Caco-2 (cell line): ENCODE measurements around the gene CD3G. TPM values are rescaled to one million over a fixed set of nuclear protein-coding genes. Genes with fewer than 3 reads are reported as not detected.
A peak's percentile ranks its signal among the peaks of the same experiment; 100 is the strongest.

ENCODE experiments used
- BruUV-seq: library from RNA; stranded (reverse); fragments of 400-500 nt; replicated peaks from 2 replicates; lab custom pipeline; 2021; lab: Mats Ljungman, UMichigan
- CTCF ChIA-PET: fragments of 300-600 bp; sonication (Branson Sonifier 250); formaldehyde crosslinking; loops from one replicate; lab custom pipeline; 2022; ENCODE audit warnings: antibody characterized with exemption; lab: Charles Lee
- POLR2A ChIA-PET: fragments of 300-600 bp; sonication (Branson Sonifier 250); formaldehyde crosslinking; loops from one replicate; lab custom pipeline; 2022; ENCODE audit warnings: antibody characterized with exemption; lab: Charles Lee
- DNase-seq, 2 experiments: peaks; one replicate each; pipeline versions ENCODE4 v3.0.0 to v3.0.0-alpha.2; 2020 to 2022
- H3K27me3 ChIP-seq: replicated peaks from 2 replicates; pipeline ENCODE4 v1.6.0; 2011; ENCODE audit warnings: low read length; ENCODE audit not compliant: control insufficient read depth, insufficient read depth
- H3K36me3 ChIP-seq: 2 replicates; pipeline ENCODE4 v1.5.1; 2011; ENCODE audit warnings: low read length; ENCODE audit not compliant: control insufficient read depth, insufficient read depth
- H3K4me1 ChIP-seq: fragments of 250-450 bp; sonication (Bioruptor Pico); 2 replicates; pipeline ENCODE4 v1.5.1; 2020; ENCODE audit warnings: mild to moderate bottlenecking
- H3K4me3 ChIP-seq: 2 replicates; pipeline ENCODE4 v1.5.1; 2011; ENCODE audit warnings: low read depth, mild to moderate bottlenecking, control low read depth, low read length
- H3K9me3 ChIP-seq: fragments of 250-450 bp; sonication (Bioruptor Pico); 2 replicates; pipeline ENCODE4 v1.5.1; 2020; ENCODE audit warnings: mild to moderate bottlenecking, moderate library complexity
- H3K27ac Mint-ChIP-seq: one replicate; pipeline ENCODE4 v1.8.0; 2022; ENCODE audit warnings: mixed read lengths; ENCODE audit not compliant: unreplicated experiment
- H3K27me3 Mint-ChIP-seq: one replicate; pipeline ENCODE4 v1.8.0; 2022; ENCODE audit warnings: mixed read lengths; ENCODE audit not compliant: insufficient read depth, unreplicated experiment
- H3K36me3 Mint-ChIP-seq: one replicate; pipeline ENCODE4 v1.8.0; 2022; ENCODE audit warnings: mild to moderate bottlenecking, mixed read lengths; ENCODE audit not compliant: insufficient read depth, unreplicated experiment
- H3K4me1 Mint-ChIP-seq: one replicate; pipeline ENCODE4 v1.8.0; 2022; ENCODE audit warnings: low read depth, mixed read lengths; ENCODE audit not compliant: unreplicated experiment
- H3K4me3 Mint-ChIP-seq: one replicate; pipeline ENCODE4 v1.8.0; 2022; ENCODE audit warnings: mild to moderate bottlenecking, moderate library complexity, mixed read lengths; ENCODE audit not compliant: unreplicated experiment
- H3K9me3 Mint-ChIP-seq: one replicate; pipeline ENCODE4 v1.8.0; 2022; ENCODE audit warnings: mixed read lengths; ENCODE audit not compliant: unreplicated experiment
- CTCF ChIP-seq, 2 experiments: fragments of 200-600 bp in 1 of 2; IDR thresholded peaks; 1 replicate in 1 of 2; 2 replicates in 1 of 2; pipeline versions ENCODE4 v1.5.1 to v1.8.0; 2011 to 2022; ENCODE audit warnings: antibody characterized with exemption in 1 of 2, control low read depth in 1 of 2, inconsistent platforms in 1 of 2, low read depth in 1 of 2, low read length in 1 of 2, mild to moderate bottlenecking in 1 of 2, moderate library complexity in 1 of 2; ENCODE audit not compliant: insufficient read depth in 1 of 2, severe bottlenecking in 1 of 2, unreplicated experiment in 1 of 2
- intact Hi-C: fragments of 100-400 bp; cut with micrococcal nuclease; formaldehyde crosslinking; loops from one replicate; pipeline ENCODE4 v1.10.0; 2022; ENCODE audit not compliant: unreplicated experiment
- total RNA-seq: library from RNA; stranded (reverse); gene quantifications from 2 replicates; pipeline ENCODE4 v1.2.3, GENCODE V29; 2022

The CD3G gene
- total RNA-seq, 1 experiment from 2014 or later: 0.32 TPM

GRCh38 chr11:118318124-118318523 is 26.0 kb upstream of the CD3G start:
- DNase-seq: no peak
- H3K36me3 ChIP-seq: no peaks in the 10 kb centered on the region
- Mint-ChIP-seq H3K36me3 (peaks cover 27% of the 10 kb centered on the region), H3K4me3 (no peak overlapping the region), H3K27ac (no peak overlapping the region), H3K4me1 (peaks cover 71% of the 10 kb centered on the region), H3K9me3 (peaks cover 16% of the 10 kb centered on the region), H3K27me3 (no peaks in the 10 kb centered on the region)
- no peak overlapping the region for H3K4me3 ChIP-seq
- BruUV-seq: no TSS peak
- ChIA-PET POLR2A (interaction anchor here (0.6 kb wide), 1 partner anchor 179 kb away, joined by 4 read pairs; no protein-coding TSS in a partner anchor), CTCF (interaction anchor here (0.7 to 1.0 kb wide), 6 partner anchors 22 to 708 kb away, joined by 3 to 5 read pairs (median 4); no protein-coding TSS in a partner anchor)
- no peak for TF ChIP-seq CTCF (IDR thresholded peaks at IDR 0.05; ENCODE audit: insufficient read depth in 1 of 2, low read depth in 1 of 2, low read length in 1 of 2, severe bottlenecking in 1 of 2, unreplicated experiment in 1 of 2)
- H3K9me3 ChIP-seq: no peaks in the 10 kb centered on the region
- peaks cover 85% of the 10 kb centered on the region for H3K4me1 ChIP-seq
- intact Hi-C loops: no loop called here
- H3K27me3 ChIP-seq: no peaks in the 10 kb centered on the region

GRCh38 chr11:118318581-118319336 is 25.4 kb upstream of the CD3G start:
- no TSS peak for BruUV-seq
- TF ChIP-seq CTCF (IDR thresholded peaks at IDR 0.05; ENCODE audit: insufficient read depth in 1 of 2, low read depth in 1 of 2, low read length in 1 of 2, severe bottlenecking in 1 of 2, unreplicated experiment in 1 of 2): no peak
- Mint-ChIP-seq H3K36me3 (peaks cover 27% of the 10 kb centered on the region), H3K4me1 (peaks cover 69% of the 10 kb centered on the region), H3K9me3 (peaks cover 16% of the 10 kb centered on the region), H3K27me3 (no peaks in the 10 kb centered on the region), H3K4me3 (no peak overlapping the region), H3K27ac (peak overlapping the region; percentile 33)
- Histone ChIP-seq H3K27me3 (no peaks in the 10 kb centered on the region), H3K4me1 (peaks cover 85% of the 10 kb centered on the region), H3K4me3 (no peak overlapping the region), H3K36me3 (no peaks in the 10 kb centered on the region), H3K9me3 (no peaks in the 10 kb centered on the region)
- intact Hi-C loops: loop anchor here (1.0 kb wide), 1 partner anchor 116 kb away; no protein-coding TSS in a partner anchor
- POLR2A ChIA-PET: interaction anchor here (0.6 kb wide), 2 partner anchors 54 to 179 kb away, joined by 3 to 4 read pairs; no protein-coding TSS in a partner anchor
- DNase-seq: peak in 1 of 2 experiments; percentile 0
- CTCF ChIA-PET: interaction anchor here (0.6 to 1.0 kb wide), 4 partner anchors 21 to 171 kb away, joined by 3 to 4 read pairs (median 4); no protein-coding TSS in a partner anchor

- Histone ChIP-seq H3K4me3 (no peak overlapping the region), H3K27me3 (no peaks in the 10 kb centered on the region), H3K9me3 (no peaks in the 10 kb centered on the region), H3K4me1 (peaks cover 79% of the 10 kb centered on the region), H3K36me3 (no peaks in the 10 kb centered on the region)
- POLR2A ChIA-PET: no interaction called here
- Mint-ChIP-seq H3K9me3 (peaks cover 16% of the 10 kb centered on the region), H3K27me3 (no peaks in the 10 kb centered on the region), H3K27ac (peak overlapping the region; percentile 33), H3K4me3 (no peak overlapping the region), H3K4me1 (peaks cover 63% of the 10 kb centered on the region), H3K36me3 (peaks cover 27% of the 10 kb centered on the region)
- CTCF ChIA-PET: interaction anchor here (0.5 to 0.6 kb wide), 2 partner anchors 38 to 172 kb away, joined by 3 to 4 read pairs; no protein-coding TSS in a partner anchor
- intact Hi-C loops: loop anchor here (1.0 kb wide), 1 partner anchor 117 kb away; no protein-coding TSS in a partner anchor
- TF ChIP-seq CTCF (IDR thresholded peaks at IDR 0.05; ENCODE audit: insufficient read depth in 1 of 2, low read depth in 1 of 2, low read length in 1 of 2, severe bottlenecking in 1 of 2, unreplicated experiment in 1 of 2): no peak
- peak in 1 of 2 experiments; percentile 49 for DNase-seq
- BruUV-seq: no TSS peak
Observed at GRCh38 chr11:118319337-118319707, 24.8 kb upstream of the CD3G start.
